Activated T-helper 9 cell treated with anti-CD3 and anti-CD28 coated beads, Interleukin-2, amount 50 U/mL, for 16 hours (primary cell): Measurements from ENCODE around the gene ARHGAP10.
"Not testable (repeated sequence)": the region's sequence is repeated elsewhere in the genome, so short reads cannot be mapped to it uniquely, and the experiment has no call there.

Experiments
- DNase-seq: peaks from one replicate; pipeline ENCODE4 v3.0.0-alpha.2; 2020; ENCODE audit warnings: low read depth

Gene ARHGAP10

GRCh38 chr4:147794314-147794680 lies 62.4 kb downstream of the ARHGAP10 start:
- DNase-seq, result no peak

GRCh38 chr4:147794787-147795413 lies 63.0 kb downstream of the ARHGAP10 start:
- no peak for DNase-seq

GRCh38 chr4:147799057-147799456 lies 67.2 kb downstream of the ARHGAP10 start:
- DNase-seq, result not testable (repeated sequence)

GRCh38 chr4:147799986-147800555 lies 68.2 kb downstream of the ARHGAP10 start:
- peak; percentile 43 for DNase-seq

- no peak for DNase-seq
Observed at GRCh38 chr4:147801820-147802219, 69.9 kb downstream of the ARHGAP10 start.

- no peak for DNase-seq
Observed at GRCh38 chr4:147802346-147802745, 70.5 kb downstream of the ARHGAP10 start.

GRCh38 chr4:147805946-147806345 lies 74.1 kb downstream of the ARHGAP10 start:
- DNase-seq, result no peak

GRCh38 chr4:147808447-147808846 lies 76.6 kb downstream of the ARHGAP10 start:
- DNase-seq, result no peak

GRCh38 chr4:147809211-147809610 lies 77.3 kb downstream of the ARHGAP10 start:
- DNase-seq, result no peak

GRCh38 chr4:147811878-147812277 lies 80.0 kb downstream of the ARHGAP10 start:
- no peak for DNase-seq

GRCh38 chr4:147813109-147813773 lies 81.4 kb downstream of the ARHGAP10 start:
- no peak for DNase-seq

GRCh38 chr4:147813973-147814372 lies 82.1 kb downstream of the ARHGAP10 start:
- DNase-seq, result no peak

GRCh38 chr4:147814376-147814775 lies 82.5 kb downstream of the ARHGAP10 start:
- no peak for DNase-seq

- no peak for DNase-seq
Observed at GRCh38 chr4:147815741-147816140, 83.9 kb downstream of the ARHGAP10 start.

- no peak for DNase-seq
Observed at GRCh38 chr4:147816382-147817254, 84.7 kb downstream of the ARHGAP10 start.

- no peak for DNase-seq
Observed at GRCh38 chr4:147820975-147821374, 89.1 kb downstream of the ARHGAP10 start.

GRCh38 chr4:147821555-147821954 lies 89.7 kb downstream of the ARHGAP10 start:
- no peak for DNase-seq

- no peak for DNase-seq
Observed at GRCh38 chr4:147822128-147822527, 90.2 kb downstream of the ARHGAP10 start.

- DNase-seq, result no peak
Observed at GRCh38 chr4:147823130-147823529, 91.2 kb downstream of the ARHGAP10 start.

GRCh38 chr4:147824316-147824715 lies 92.4 kb downstream of the ARHGAP10 start:
- no peak for DNase-seq

- DNase-seq, result no peak
Observed at GRCh38 chr4:147824884-147825283, 93.0 kb downstream of the ARHGAP10 start.

- DNase-seq, result no peak
Observed at GRCh38 chr4:147825451-147826287, 93.8 kb downstream of the ARHGAP10 start.
